HAP-1 (cell line): ENCODE results near the gene VAC14.

Experiments
- DNase-seq, 2 experiments: peaks; one replicate each; pipeline ENCODE4 v3.0.0-alpha.2; 2016 to 2020; ENCODE audit warnings: low spot score in 2 of 2
- H3K27me3 ChIP-seq: fragments of 250-450 bp; sonication (Bioruptor Pico); 2 replicates; pipeline ENCODE4 v1.5.1; 2020; ENCODE audit warnings: low read depth, mild to moderate bottlenecking, moderate library complexity
- H3K36me3 ChIP-seq: fragments of 250-450 bp; sonication (Bioruptor Pico); replicated peaks from 2 replicates; pipeline ENCODE4 v1.5.1; 2020; ENCODE audit warnings: mild to moderate bottlenecking
- H3K4me1 ChIP-seq: fragments of 250-450 bp; sonication (Bioruptor Pico); 2 replicates; pipeline ENCODE4 v1.5.1; 2020; ENCODE audit warnings: mild to moderate bottlenecking
- H3K4me3 ChIP-seq: fragments of 250-450 bp; sonication (Bioruptor Pico); 2 replicates; pipeline ENCODE4 v1.5.1; 2020; ENCODE audit warnings: mild to moderate bottlenecking, moderate library complexity
- H3K9me3 ChIP-seq: fragments of 250-450 bp; sonication (Bioruptor Pico); 2 replicates; pipeline ENCODE4 v1.5.1; 2020; ENCODE audit warnings: mild to moderate bottlenecking, moderate library complexity
- in situ Hi-C: fragments of 300-500 bp; cut with MboI; formaldehyde crosslinking; loops from 3 replicates; pipeline ENCODE4 v1.14.3; 2020; ENCODE audit warnings: low sequenced_read_pairs, inconsistent platforms, mixed read lengths

Gene VAC14

DNA sequence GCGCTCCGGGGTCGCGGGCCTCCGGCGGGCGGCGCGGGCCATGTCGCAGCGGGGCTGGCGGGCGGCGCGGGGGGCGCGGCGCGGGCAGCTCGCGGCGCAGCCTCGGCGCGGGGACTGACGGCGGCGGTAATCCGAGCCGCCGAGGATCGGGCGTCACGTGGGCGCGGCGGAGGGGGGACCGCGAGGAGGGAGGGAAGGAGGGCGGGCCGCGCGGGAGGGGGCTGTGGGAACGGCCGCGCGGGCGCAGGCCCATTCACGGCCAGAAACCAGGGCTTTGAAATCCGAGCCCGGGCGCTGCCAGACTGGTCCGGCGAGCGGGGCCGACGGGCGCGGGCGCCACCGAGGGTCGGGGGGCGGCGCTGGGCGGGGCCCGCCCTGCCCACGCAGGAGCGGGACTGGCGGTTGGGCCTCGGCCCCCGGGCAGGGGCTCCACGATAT, 115.0 kb downstream of the VAC14 start, which contains the start of gene MTSS2:
Gene MTSS2, minus strand, starts transcription at position 116 of the 438 bp plus-strand sequence. CDS start 262 bp downstream, outside the sequence.
- peak; percentile 71 to 91 for DNase-seq
- H3K4me1 ChIP-seq = no peaks in the 10 kb centered on the region; the same call in 1 of the 2 replicates
- in situ Hi-C loops = no loop called here
- no peaks in the 10 kb centered on the region for H3K27me3 ChIP-seq
- no peaks in the 10 kb centered on the region for H3K36me3 ChIP-seq
- no peaks in the 10 kb centered on the region for H3K9me3 ChIP-seq
- H3K4me3 ChIP-seq = peak within 1 kb of the TSS; percentile 74

DNA sequence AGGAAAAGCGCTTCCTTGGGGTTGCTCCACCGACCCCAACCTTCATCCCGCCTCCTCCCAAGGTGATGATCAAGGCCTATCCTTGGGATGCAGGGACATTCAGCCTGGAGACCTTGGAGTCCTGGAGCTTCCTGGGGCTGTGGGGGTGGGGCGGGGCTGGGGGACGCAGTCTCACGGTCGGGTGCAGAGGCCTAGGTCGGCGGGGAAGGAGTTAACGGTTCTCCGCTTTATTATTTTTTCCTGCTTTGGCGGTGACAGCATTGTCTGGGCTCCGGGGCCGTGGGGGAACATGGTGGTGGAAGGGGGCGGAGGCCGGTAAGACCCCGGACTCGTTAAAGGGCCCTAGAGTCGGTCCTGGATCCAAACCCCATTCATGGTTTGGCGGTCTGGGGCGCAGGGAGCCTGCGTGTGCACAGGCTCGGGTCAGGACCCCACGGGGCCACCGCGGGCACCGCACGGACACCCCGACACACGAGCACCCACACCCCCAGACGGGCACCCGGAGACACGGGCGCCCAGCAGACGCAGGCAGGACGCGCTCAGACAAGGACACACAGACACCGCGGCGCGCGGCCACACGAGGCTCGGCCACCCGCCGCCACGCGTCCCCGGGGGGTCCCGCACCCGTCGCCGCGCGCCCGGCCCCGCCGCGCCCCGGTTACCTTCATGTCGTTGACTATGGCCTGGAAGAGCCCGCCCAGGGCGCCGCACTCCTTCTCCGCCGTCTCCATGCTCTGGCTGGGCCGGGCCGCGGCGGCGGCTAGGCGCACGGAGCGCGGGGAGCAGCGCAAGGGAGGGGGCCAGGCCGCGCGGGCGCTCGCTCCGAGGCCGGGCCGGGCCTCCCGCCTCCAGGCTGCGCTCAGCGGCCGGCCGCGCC, 115.7 kb downstream of the VAC14 start:
- Histone ChIP-seq H3K4me3 (peak overlapping the region; percentile 74), H3K27me3 (no peaks in the 10 kb centered on the region), H3K4me1 (no peaks in the 10 kb centered on the region; the same call in 1 of the 2 replicates), H3K36me3 (peaks cover 2% of the 10 kb centered on the region), H3K9me3 (no peaks in the 10 kb centered on the region)
- DNase-seq = peak in 1 of 2 experiments; percentile 42
- in situ Hi-C loops = no loop called here

DNA sequence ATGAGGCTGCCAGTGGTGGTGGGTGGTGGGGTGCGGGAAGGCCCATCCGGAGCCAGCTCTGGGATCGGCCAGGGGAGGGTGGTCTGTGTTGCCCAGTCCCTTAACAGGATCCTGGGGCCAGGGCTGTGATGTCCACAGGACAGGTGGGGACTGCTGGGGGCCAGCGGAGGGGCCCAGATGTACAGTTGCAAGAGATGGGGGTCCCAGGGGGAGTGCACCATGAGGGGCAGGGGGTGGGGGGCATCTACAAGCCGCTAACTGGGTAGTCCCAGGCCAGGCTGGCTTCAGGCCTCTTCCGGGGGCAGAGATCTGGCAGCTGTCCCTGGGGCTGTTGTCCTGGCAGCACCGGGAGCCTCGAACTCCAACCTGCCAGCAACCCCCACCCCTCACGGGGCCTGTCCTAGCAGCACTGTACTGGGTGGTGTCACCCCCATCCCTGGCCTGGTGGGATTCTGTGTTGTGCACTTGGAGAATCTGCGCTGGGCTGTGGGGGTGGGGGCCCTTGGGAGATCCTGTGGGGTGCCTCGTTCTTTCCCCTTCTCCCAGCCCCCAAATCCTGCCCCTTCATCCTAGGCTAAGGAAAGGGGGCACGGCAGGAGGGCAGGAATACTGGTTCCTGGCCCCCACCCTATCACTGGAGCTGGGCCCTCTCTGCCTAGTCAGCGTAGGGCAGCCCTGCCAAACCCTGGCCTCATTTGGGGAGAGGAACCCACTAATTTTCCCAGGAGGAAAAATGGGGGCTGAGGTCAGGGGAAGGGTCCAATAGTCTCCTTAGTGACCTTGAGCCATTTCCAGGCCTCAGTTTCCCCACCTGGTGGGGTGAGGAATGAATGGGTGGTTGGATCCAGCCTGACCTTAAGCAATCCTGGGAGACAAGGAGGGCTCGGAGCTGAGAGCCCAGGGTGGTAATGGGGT, 116.6 kb downstream of the VAC14 start:
- Histone ChIP-seq H3K4me1 (no peaks in the 10 kb centered on the region; the same call in 1 of the 2 replicates), H3K4me3 (peak overlapping the region; percentile 74), H3K9me3 (no peaks in the 10 kb centered on the region), H3K27me3 (no peaks in the 10 kb centered on the region), H3K36me3 (peaks cover 6% of the 10 kb centered on the region)
- in situ Hi-C loops = no loop called here
- no peak for DNase-seq

DNA sequence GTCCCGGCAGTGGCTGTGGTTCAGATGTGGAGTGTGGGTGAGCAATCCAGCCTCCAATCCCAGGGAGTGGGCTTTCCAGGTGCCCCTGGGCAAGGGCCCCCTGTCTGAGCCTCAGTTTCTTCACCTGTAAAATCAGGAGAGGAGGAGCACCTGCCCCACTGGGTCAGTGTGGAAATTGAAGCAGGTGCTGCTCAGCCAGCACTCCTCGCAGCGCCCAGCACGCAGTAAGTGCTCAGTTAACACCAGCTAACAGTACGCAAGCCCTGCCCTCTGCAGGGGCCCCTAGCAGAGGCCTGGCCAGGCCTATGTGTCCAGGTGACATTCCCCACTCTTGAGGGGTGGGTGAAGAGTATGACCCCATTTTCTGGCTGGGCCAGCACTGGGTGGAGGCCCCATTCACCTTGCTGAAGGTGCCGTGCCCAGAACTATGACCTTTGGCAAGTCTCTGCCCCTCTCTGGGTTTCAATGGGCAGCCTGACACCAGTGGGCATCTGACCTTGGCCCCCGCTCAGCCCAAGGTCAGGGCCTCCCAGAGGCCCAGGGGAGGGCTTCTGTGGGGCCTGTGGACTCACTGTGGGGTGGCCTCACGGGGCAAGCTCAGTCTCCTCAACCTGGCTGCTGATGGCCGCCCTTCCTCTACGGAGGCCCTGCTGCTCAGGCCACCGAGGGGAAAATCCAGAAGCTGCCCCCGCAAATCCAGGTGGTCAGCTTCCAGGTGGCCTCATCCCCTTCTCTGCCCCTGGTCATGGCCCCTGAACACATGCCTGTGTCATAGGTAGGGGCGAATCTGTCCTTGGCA, 117.6 kb downstream of the VAC14 start:
- H3K27me3 ChIP-seq = no peaks in the 10 kb centered on the region
- H3K4me1 ChIP-seq = no peaks in the 10 kb centered on the region; the same call in 1 of the 2 replicates
- in situ Hi-C loops = no loop called here
- no peak overlapping the region for H3K4me3 ChIP-seq
- no peak for DNase-seq
- peaks cover 17% of the 10 kb centered on the region for H3K36me3 ChIP-seq
- H3K9me3 ChIP-seq = no peaks in the 10 kb centered on the region

DNA sequence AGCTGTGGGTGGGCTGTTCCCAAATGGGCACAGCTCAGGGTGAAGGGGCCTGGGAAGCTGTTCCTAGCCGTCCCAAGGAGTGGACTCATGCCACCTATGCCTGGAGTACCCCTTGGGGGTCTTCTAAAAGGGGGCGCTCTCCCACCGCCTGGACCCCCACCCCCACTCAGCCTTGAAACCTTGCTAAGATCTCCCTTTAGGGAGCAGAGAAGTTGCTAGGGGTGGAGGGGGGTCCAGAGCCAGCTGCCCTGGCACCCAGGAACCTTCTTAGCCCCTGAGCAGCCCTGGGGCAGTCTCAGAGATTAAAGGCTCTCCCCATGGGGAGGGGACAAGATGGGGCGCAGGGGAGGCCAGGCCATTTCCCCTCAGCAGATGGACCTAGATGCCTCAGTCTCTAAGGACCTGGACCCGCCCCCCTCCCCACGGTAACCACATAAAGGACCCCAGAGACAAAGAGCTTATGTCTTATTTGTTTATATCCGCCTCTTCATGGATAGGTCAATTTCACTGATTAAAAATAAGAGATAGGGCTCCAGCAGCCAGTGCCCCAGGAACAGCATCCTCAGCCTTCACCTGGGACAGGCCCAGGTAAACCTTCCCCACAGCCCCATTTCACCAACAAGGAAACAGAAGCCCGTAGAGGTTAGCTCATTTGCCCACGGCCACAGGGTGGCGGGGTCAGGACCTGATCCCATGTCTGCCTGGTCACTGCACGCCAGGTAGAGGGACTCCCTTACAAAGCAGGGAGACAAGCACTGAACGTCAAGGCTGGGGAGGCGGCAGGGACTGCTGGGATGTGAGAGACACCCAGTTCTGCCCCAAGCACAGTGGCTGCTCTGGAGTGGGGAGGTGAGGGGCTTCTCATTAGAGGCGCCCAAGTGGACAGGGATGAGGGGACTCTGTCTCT, 118.5 kb downstream of the VAC14 start:
- Histone ChIP-seq H3K27me3 (no peaks in the 10 kb centered on the region), H3K4me1 (no peaks in the 10 kb centered on the region; the same call in 1 of the 2 replicates), H3K9me3 (no peaks in the 10 kb centered on the region), H3K36me3 (peaks cover 24% of the 10 kb centered on the region), H3K4me3 (no peak overlapping the region)
- in situ Hi-C loops = no loop called here
- no peak for DNase-seq

DNA sequence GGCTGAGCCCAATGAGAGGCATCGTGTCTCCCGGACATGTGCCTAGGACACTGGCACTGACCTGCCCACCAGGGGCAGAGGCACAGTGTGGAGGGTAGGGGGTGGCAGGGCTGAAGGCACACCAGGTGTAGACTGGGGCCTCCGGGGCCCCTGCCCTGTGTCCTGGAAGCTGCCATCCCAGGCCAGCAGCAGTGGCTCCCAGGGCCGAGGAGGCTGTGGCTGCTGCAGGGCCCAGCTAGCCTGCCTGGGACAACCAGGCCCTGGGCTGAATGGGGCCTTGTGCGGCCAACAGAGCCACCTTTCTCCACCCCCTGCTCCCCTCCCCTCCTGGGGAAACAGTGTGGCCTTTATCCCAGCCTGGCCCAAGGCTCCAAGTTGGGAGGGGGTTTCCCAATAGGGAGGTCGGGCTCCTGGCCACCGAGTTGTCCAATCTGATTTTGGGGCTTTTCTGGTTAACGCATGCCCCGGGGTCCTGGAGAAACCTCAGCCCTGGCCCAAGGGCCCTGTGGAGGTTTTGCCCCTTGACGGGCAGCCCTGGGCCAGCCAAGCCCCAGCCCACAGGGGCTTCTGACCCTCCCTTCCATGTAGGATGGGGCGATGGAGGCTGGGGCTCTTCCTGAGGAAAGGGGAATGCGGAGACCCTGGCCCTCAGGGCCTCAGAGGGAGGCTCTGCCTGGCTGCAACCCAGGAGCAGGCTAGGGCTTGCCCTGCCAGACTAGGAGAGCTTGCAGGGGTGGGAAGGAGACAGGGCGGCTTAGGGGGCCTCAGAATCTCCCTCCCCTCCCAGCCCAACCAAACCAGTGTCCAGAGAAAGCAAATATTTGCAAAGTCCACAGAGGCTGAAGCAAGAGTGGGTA, 119.3 kb downstream of the VAC14 start:
- no peak for DNase-seq
- Histone ChIP-seq H3K27me3 (no peaks in the 10 kb centered on the region), H3K9me3 (no peaks in the 10 kb centered on the region), H3K36me3 (peaks cover 29% of the 10 kb centered on the region), H3K4me3 (no peak overlapping the region), H3K4me1 (no peaks in the 10 kb centered on the region)
- in situ Hi-C loops = no loop called here

DNA sequence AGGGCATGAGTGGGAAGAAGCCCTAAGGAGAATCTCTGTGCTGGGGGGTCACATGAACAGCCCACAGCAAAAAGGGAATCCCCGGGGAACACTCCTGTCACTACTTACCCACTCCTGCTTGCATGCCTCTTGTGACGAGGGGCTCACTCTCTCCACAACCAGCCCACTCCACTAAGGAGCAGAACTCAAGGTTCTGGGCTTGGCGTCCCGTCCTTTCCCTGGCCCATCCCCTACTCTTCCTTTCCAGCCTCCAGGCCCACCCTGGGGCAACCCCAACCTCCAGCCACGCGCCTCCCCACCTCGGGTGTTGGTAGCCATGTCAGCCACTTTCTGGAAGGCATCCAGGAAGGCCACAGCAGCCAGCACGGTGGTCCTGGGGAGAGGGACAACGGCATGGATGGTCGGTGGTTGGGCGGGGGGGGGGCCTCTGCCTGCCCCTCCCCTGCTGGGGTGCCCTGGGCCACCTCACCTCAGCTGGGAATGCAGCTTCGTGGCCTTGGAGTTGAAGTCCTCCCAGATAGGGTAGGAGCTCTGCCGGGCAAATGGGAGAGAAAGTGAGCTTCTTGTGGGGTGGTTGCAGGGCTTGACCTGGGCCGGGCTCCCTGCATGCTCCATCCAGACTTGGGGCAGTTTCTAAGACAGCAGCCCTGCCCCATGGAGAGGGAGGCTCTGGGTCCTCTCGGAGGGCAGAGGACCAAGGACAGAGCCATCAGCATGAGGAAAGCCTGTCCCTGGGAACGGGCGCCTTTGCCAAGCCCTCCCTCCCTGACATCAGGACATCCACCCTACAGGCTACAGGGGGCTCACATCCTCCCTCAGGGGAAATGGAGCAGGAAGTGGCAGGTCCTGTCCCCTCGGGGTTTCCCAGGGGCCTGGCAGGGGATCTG, 120.2 kb downstream of the VAC14 start:
- no peaks in the 10 kb centered on the region for H3K27me3 ChIP-seq
- H3K9me3 ChIP-seq = no peaks in the 10 kb centered on the region
- no peak overlapping the region for H3K4me3 ChIP-seq
- H3K36me3 ChIP-seq = peaks cover 36% of the 10 kb centered on the region
- DNase-seq = no peak
- in situ Hi-C loops = no loop called here
- H3K4me1 ChIP-seq = no peaks in the 10 kb centered on the region

DNA sequence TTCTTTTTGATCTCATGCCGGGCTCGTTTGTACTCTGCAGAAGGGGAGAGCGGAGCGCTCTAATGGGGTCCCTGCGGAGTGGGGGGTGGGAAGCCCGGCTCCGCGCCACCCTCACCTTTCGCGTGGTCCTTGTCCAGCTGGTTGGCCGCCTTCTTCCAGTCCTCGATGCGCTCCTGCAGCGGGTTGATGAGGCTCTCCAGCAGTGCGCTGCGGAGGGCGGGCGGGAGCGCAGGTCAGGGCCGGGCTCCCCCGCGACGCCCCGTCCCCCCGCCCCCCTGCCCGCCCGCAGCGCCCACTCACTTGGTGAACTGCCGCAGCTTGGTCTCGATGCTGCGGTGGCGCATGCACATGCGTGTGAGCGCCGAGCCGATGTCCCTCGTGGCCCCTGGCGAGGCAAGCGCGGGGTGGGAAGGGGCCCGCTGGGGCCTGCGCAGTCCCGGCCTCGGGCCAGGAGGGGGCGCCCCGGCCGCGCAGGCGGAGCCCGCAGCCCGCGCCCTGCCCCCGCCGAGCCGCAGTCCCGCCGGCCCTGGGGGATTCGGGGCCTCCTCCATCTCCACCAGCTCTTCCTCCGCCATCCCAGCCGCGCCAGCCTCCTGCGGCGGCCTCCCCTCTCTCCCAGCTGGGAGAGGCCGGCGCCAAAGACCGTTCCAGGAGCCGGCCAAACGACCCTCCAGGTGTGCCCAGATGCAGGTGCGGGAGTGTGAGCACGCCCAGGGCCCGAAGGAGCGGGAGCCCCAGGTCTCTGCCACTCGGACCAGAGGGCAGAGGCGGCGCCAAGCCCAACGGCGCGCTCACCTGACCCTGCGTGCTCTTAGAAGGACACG, 121.1 kb downstream of the VAC14 start:
- no peak overlapping the region for H3K4me3 ChIP-seq
- H3K27me3 ChIP-seq = no peaks in the 10 kb centered on the region
- in situ Hi-C loops = no loop called here
- H3K36me3 ChIP-seq = peaks cover 40% of the 10 kb centered on the region
- H3K4me1 ChIP-seq = no peaks in the 10 kb centered on the region
- DNase-seq = no peak
- no peaks in the 10 kb centered on the region for H3K9me3 ChIP-seq

DNA sequence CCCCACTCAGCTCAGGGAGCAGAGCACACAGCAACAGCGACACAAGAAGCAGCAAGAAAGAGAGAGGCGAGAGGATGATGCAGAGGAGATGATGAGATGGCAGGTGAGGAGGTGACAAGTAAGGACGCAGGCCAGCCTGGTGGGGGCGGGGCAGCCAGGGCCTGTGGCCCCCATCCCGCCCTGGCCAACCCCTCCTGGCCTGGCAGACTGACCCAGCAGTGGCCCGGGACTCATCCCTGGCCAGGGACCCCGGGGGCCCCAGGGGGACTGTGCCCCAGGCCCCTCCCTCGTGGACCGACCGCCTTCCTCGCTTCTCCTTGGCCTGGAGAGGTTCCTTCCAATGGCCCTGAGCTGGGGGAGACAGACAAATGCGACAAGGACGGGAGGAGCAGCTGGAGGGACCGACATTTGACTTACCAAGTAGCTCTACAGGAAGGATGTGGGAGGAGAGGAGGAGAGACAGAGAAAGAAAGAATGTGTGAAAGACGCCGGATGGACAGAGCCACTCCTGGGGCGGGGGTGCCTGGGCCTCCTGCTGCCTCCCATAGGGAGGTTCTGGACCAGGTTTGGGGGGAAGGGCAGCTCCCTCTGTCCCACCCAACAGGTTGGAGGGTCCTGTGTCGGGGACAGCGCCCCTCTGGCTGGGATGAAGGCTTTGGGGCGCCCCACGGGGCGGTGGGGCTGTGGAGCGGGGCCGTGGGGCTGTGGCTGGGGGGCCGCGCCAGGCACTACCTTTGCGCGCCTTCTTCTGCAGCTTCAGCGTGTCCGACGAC, 121.9 kb downstream of the VAC14 start:
- H3K4me1 ChIP-seq = no peaks in the 10 kb centered on the region
- H3K36me3 ChIP-seq = peaks cover 46% of the 10 kb centered on the region
- no peaks in the 10 kb centered on the region for H3K27me3 ChIP-seq
- no peak overlapping the region for H3K4me3 ChIP-seq
- in situ Hi-C loops = no loop called here
- H3K9me3 ChIP-seq = no peaks in the 10 kb centered on the region
- DNase-seq = no peak
